Measurements from ENCODE around the gene ELOB. TPM values are rescaled to one million over a fixed set of nuclear protein-coding genes. Genes with fewer than 3 reads are reported as not detected.
"Not testable (repeated sequence)": the region's sequence is repeated elsewhere in the genome, so short reads cannot be mapped to it uniquely, and the experiment has no call there.

ELOB gene
- total RNA-seq, 1 experiment from 2014 or later: 262 TPM

- DNase-seq (ENCODE audit: low read depth): no peak
Observed at GRCh38 chr16:2748757-2749455, 28.2 kb downstream of the ELOB start.

DNA sequence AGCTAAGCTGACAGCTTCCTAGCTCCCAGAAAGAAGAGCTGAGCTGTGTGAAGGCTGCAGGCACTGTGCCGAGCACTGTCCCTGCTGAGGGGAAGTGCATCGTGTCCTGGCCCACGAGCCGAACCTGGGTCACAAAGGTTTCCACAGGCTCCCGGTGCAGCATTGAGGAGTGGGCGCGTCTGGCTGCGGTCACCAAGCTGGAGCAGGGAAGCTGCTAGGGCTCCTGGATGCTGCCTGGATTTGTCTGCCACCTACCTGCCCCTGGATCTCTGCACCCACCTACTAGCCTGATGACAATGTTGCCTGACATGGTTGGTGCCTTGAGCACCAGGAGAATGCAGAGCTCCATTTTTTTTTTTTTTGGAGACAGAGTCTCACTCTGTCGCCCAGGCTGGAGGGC lies 31.1 kb downstream of the ELOB start:
- no peak for DNase-seq (ENCODE audit: low read depth)

GRCh38 chr16:2745116-2745890 lies 31.8 kb downstream of the ELOB start:
- no peak for DNase-seq (ENCODE audit: low read depth)

DNA sequence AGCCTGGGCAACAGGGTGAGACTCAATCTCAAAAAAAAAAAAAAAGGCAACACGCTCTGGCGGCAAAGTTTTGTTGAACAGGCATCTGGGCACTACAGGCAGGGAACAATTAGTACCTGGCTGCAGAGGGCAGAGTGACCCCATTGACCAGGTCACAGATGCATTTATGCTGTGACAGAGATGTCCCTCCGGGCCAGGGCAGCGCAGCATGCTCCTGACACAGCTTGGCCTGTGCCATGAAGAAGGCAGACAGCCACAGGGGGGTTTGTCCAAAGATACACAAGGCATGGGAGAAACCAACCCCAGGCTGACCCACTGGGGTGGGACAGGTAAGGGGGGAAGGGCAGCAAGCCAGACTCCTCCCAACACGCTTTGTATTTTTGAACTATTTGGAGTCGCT lies 32.4 kb downstream of the ELOB start:
- DNase-seq (ENCODE audit: low read depth): no peak

DNA sequence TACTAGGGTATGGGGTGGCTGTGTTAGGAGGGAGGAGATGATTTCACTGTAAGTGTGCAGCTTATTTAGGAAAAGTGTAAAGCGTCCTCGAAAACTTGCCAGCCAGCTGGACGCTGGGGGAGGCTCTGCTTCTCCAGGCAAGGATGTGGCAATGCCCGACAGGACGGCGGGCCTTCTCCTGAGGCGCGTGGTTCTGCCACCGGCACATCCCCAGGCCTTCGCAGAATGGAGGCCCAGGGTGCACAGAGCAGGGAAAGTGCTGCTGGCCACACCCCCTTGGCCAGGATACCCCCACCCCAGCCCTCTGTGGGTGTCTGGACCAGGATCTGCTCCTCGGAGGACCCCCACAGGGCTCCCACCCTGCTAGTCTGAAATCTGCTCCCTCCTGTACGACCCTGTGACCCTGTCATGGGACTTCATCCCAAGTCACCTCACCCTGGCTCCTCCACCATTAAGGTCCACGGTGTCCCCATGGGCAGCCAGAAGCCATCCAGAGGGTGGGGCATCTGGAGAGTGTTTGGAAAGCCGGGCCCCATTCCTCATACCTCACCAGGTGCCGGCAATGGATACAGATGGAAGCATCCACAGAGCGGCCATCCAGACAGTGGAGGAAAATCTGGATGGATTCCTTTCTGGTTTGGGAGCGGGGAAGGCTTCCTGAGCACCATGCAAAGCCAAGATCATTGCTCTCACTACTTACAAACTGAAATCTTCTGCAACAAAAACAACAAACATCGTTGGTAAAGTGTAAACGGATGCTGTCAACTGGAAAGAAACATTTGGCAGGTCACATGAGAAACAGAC lies 33.9 kb downstream of the ELOB start:
- no peak for DNase-seq (ENCODE audit: low read depth)

DNA sequence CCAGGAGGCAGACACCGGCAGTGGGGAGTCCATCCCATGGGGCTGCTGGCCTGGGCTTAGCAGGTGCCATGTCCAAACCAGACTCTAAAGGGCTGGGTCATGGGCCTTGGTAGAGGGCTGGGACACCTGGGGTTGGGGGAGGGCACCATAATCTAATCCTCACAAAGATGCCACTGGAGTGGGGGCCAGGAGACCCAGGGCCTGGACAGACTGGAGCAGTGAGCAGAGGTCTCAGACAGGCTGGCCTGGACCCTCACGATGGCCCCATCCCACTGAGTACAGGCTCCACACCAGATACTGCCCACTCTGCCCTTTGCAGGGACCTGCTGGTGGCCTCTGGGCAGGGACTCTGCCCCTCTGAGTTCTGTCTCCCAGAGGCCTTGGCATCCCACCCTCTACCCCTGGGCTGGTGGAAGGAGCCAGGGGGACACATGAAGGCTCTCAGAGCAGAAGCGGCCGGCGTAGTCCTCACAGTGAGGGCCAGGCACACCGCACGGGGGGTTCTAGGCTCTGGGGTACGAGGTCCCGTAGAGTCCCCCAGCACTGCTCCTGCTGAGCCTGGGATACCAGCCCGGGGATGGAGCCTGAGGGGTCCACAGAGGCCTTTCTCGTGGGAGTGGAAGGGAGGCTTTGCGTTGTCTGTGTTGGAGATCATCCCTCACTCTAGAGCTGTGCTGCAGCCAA lies 34.6 kb downstream of the ELOB start:
- no peak for DNase-seq (ENCODE audit: low read depth)

DNA sequence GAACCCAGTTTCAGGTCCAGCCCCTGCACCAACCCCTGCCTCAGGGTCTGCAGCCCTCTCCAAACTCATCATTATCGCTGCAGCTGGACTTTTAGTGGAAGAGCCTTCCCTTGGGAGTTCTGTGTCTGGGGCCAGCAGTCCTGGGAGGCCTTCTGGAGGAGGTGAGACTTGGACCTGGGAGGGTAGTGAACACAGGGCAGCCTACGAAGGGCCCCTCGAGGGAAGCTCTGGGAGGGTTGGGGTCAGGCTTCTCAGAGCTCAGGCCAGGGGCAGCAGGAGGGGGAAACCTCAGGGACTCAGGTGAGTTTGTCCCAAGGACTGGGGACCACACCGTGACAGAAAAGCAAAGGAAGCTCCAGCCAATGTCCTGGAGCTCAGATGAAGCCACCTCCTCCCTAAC lies 35.9 kb downstream of the ELOB start:
- no peak for DNase-seq (ENCODE audit: low read depth)

DNA sequence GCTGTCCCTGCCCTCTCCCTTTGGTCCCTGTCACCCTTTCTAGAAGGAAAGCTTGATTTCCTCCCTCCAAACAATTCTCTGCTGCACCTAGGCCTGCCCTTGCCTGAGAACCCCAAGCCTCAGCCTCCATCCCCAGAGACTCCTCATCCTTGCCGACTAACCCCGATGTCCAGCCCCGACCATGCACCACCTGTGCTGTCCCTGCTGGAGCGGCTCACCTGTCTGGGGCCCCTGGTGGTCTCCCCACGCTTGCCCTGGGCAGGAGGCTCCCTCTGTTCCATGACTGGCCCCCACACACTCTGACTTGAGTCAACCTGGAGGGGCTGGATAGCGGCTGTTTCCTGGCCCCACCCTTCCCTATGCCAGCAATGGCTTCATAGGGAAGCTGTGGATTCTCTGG lies 36.6 kb downstream of the ELOB start:
- no peak for DNase-seq (ENCODE audit: low read depth)

GRCh38 chr16:2739625-2740430 lies 37.3 kb downstream of the ELOB start:
- no peak for DNase-seq (ENCODE audit: low read depth)

GRCh38 chr16:2738615-2739014 lies 38.5 kb downstream of the ELOB start:
- DNase-seq (ENCODE audit: low read depth): no peak

DNA sequence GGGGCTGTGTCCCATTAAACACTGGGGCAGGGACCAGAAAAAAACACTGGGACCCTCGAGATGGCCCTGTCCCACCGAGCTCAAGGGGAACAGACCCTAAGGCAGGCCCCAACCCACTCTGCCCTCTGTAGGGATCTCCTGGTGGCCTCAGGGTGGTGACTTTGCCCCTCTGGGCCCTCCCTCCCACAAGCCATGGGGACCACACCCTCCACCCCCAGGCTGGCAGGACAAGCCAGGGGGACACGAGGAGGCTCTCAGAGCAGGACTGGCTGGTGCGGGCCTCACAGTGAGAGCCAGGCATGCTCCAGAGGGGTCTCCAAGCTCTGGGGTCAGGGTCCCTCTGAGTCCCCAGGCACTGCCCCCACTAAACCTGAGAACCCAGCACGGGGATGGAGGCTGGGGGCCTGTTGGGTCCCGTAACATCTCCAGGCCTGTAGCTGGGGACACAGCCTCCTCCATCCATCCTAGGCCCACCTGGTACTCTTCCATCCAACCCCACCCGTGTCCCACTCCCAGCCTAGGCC lies 39.1 kb downstream of the ELOB start:
- no peak for DNase-seq (ENCODE audit: low read depth)

- DNase-seq (ENCODE audit: low read depth): no peak
Observed at GRCh38 chr16:2737238-2737605, 39.9 kb downstream of the ELOB start.

DNA sequence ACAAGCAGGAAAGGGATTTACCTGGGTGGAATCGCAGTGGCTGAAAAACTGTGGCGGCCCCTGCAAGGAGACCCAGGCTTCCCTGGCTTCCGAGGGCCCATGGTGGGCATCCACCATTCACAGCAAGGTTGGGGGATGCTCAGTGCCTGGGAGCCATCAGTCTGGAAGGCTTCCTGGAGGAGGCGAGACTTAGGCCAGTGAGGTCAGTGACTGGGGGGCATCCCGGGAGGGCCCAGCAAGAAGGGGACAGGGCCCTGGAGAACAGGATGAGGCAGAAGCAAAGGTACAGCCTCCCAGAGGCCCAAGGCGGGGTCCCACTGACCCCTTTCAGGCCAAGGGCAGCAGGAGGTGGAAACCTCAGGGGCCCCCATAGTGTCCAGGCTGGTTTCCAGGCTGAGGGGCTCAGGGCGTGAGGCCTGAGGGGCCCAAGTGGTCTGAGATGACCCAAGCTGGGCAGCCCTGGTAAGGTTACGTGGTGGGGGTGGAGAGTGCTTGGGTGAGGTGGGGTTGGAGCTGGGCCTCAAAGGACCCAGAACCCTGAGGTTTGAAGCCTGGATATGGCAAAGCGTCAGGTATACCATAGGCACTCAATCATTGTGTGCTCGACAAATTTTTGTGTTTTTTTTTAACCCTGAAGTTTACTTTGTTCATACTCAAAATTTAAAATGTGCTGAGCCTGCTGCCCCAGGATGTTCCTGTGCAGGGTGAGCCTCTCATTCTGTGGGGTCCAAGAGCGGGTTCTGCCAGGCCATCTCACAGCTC lies 40.4 kb downstream of the ELOB start:
- DNase-seq (ENCODE audit: low read depth): no peak

GRCh38 chr16:2734844-2735515 lies 42.1 kb downstream of the ELOB start:
- DNase-seq (ENCODE audit: low read depth): no peak

DNA sequence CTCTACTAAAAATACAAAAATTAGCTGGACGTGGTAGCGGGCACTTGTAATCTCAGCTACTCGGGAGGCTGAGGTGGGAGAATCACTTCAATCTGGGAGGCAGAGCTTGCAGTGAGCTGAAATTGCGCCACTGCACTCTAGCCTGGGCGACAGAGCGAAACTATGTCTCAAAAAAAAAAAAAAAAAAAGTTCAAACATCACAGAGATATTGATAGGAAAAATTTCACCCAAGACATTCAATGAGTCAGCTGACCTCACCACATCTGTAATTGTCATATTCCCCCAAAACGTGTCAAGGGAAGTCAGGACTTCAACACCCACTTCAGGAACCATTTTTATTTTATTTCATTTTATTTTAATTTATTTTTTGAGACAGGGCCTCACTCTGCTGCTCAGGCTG lies 49.0 kb downstream of the ELOB start:
- DNase-seq (ENCODE audit: low read depth): no peak

DNA sequence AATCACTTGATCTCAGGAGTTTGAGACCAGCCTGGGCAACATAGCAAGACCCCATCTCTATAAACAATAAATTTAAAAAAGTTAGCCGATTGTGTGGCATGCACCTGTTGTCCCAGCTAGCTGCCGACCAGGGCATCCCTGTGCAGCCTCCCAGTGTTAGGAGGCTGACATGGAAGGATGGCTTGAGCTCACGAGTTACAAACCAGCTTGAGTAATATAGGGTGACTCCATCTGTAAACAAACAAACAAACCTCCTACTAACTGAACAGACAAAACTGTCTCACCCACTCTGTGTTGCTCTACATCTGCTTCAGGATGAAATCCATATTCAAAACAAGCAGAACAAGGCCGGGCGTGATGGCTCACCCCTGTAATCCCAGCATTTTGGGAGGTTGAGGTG lies 50.2 kb downstream of the ELOB start:
- DNase-seq (ENCODE audit: low read depth): no peak

GRCh38 chr16:2724816-2725348 lies 52.2 kb downstream of the ELOB start:
- DNase-seq (ENCODE audit: low read depth): no peak

DNA sequence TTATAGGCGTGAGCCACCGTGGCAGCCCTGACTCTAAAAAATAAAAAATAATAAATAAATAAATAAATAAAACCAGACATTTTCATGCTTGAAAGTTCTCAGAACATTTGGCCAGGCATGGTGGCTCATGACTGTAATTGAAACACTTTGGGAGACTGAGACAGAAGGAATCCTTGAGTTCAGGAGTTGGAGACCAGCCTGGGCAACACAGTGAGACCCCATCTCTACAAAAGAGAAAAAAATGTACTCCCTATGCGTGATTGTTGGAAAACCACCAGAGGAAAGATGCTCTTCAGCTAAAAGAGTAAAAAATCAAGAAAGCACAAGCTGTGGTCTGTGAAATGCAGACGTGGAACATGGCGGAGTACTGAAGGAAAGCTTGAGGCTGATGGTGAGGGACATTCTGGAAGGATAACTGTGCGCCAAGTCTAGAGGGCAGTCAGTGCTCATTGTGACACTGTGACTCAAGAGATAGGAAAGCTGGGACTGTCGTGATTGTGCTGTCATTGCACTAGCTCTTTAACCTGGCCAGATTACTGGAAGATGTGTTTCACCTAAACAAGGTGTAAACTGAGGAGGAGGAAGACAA lies 52.9 kb downstream of the ELOB start:
- DNase-seq (ENCODE audit: low read depth): no peak

GRCh38 chr16:2721634-2722173 lies 55.4 kb downstream of the ELOB start:
- DNase-seq (ENCODE audit: low read depth): not testable (repeated sequence)
